SK-N-SH (cell line): ENCODE data around the gene MAP3K5.

ENCODE experiments used
- CHD2 ChIP-seq: fragments of 150-350 bp; IDR thresholded peaks from 2 replicates; pipeline ENCODE4 v1.6.1; 2018; ENCODE audit warnings: low read length; ENCODE audit not compliant: partially characterized antibody
- EP300 ChIP-seq, 2 experiments: IDR thresholded peaks; 2 replicates each; pipeline versions ENCODE4 v1.4.0 to v1.6.1; 2012; ENCODE audit warnings: borderline replicate concordance in 1 of 2, low read depth in 1 of 2, low read length in 1 of 2
- FOXM1 ChIP-seq: IDR thresholded peaks from 2 replicates; pipeline ENCODE4 v1.4.0; 2012; ENCODE audit warnings: low read depth, mild to moderate bottlenecking
- JUND ChIP-seq: IDR thresholded peaks from 2 replicates; pipeline ENCODE4 v1.4.0; 2012
- MAX ChIP-seq: IDR thresholded peaks from 2 replicates; pipeline ENCODE4 v1.4.0; 2012; ENCODE audit warnings: low read depth
- NFIC ChIP-seq: IDR thresholded peaks from 2 replicates; pipeline ENCODE4 v1.4.0; 2012; ENCODE audit warnings: borderline replicate concordance
- PBX3 ChIP-seq: IDR thresholded peaks from 2 replicates; pipeline ENCODE4; 2012
- RFX5 ChIP-seq: IDR thresholded peaks from 2 replicates; pipeline ENCODE4 v1.6.1; 2012; ENCODE audit warnings: mild to moderate bottlenecking, improper control_type of control experiment, low read length
- TAF1 ChIP-seq: IDR thresholded peaks from 2 replicates; pipeline ENCODE4 v1.6.1; 2012; ENCODE audit warnings: low read depth, mild to moderate bottlenecking, low read length, moderate library complexity, borderline replicate concordance
- TF ChIP-seq, protein P1 (sequence below): fragments of 200-600 bp; sonication (generic); IDR thresholded peaks from 2 replicates; pipeline ENCODE4 v1.6.1; 2017; ENCODE audit warnings: antibody characterized with exemption, mild to moderate bottlenecking, moderate library complexity

GRCh38 chr6:136521427-136521826, 270.9 kb downstream of the MAP3K5 start:
- TF ChIP-seq EP300 (IDR thresholded peaks at IDR 0.05; ENCODE audit: borderline replicate concordance in 1 of 2, low read depth in 1 of 2, low read length in 1 of 2) (no peak), JUND (no peak), TAF1 (no peak), CHD2 (no peak), RFX5 (no peak), PBX3 (no peak), MAX (no peak), FOXM1 (no peak), NFIC (no peak)
- TF ChIP-seq, protein P1, sequence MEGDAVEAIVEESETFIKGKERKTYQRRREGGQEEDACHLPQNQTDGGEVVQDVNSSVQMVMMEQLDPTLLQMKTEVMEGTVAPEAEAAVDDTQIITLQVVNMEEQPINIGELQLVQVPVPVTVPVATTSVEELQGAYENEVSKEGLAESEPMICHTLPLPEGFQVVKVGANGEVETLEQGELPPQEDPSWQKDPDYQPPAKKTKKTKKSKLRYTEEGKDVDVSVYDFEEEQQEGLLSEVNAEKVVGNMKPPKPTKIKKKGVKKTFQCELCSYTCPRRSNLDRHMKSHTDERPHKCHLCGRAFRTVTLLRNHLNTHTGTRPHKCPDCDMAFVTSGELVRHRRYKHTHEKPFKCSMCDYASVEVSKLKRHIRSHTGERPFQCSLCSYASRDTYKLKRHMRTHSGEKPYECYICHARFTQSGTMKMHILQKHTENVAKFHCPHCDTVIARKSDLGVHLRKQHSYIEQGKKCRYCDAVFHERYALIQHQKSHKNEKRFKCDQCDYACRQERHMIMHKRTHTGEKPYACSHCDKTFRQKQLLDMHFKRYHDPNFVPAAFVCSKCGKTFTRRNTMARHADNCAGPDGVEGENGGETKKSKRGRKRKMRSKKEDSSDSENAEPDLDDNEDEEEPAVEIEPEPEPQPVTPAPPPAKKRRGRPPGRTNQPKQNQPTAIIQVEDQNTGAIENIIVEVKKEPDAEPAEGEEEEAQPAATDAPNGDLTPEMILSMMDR: no peak
